SH-SY5Y (cell line): ENCODE results near the gene ROR1.

Source experiments
- GATA2 ChIP-seq: IDR thresholded peaks from 2 replicates; pipeline ENCODE4 v1.6.1; 2011; ENCODE audit warnings: mild to moderate bottlenecking, low read depth, low read length
- GATA3 ChIP-seq: IDR thresholded peaks from 2 replicates; pipeline ENCODE4 v1.6.1; 2011; ENCODE audit warnings: low read depth, mild to moderate bottlenecking, low read length, moderate library complexity

- TF ChIP-seq GATA2 (no peak), GATA3 (no peak)
Measured at GRCh38 chr1:64176659-64177058, 402.8 kb downstream of the ROR1 start.
